Dermis blood vessel endothelial cell (primary cell): Measurements from ENCODE around the gene SLC20A1. TPM values are rescaled to one million over a fixed set of nuclear protein-coding genes. Genes with fewer than 3 reads are reported as not detected.

Experiments
- DNase-seq: peaks from one replicate; pipeline ENCODE4 v3.0.0; 2010
- total RNA-seq: library from RNA; depleted of rRNA; stranded (reverse); fragments of >200 nt; gene quantifications from 2 replicates; pipeline ENCODE4 v1.2.3, GENCODE V29; 2014

The SLC20A1 gene
- total RNA-seq, 1 donor from 2014 or later, result 31.1 TPM

- no peak for DNase-seq
Measured at GRCh38 chr2:112712465-112712864, 66.7 kb downstream of the SLC20A1 start.

GRCh38 chr2:112712903-112713584, 67.3 kb downstream of the SLC20A1 start:
- peak; percentile 39 for DNase-seq

Other genes with a start within 250 kb of the SLC20A1 start
- gene RGPD8, start 212.3 kb upstream of the SLC20A1 start, total RNA-seq, result 10.5 and 16.2 TPM in 2 replicates
- gene TTL, start 163.8 kb upstream of the SLC20A1 start, total RNA-seq, result 20.8 and 27.6 TPM in 2 replicates
- 16.8 and 22.0 TPM in 2 replicates for gene POLR1B, start 103.5 kb upstream of the SLC20A1 start, total RNA-seq
- gene CHCHD5, start 61.3 kb upstream of the SLC20A1 start, total RNA-seq, result 3.4 and 5.6 TPM in 2 replicates
- gene NT5DC4, start 75.1 kb downstream of the SLC20A1 start, total RNA-seq, result not detected in 2 replicates
- gene CKAP2L, start 118.7 kb downstream of the SLC20A1 start, total RNA-seq, result 2.4 and 12.8 TPM in 2 replicates
- under 0.01 and 0.19 TPM in 2 replicates for gene IL1A, start 138.6 kb downstream of the SLC20A1 start, total RNA-seq
- gene IL1B, start 190.8 kb downstream of the SLC20A1 start, total RNA-seq, result 0.14 and 0.17 TPM in 2 replicates